ENCODE results near the gene RNASEH1. TPM values are rescaled to one million over a fixed set of nuclear protein-coding genes. Genes with fewer than 3 reads are reported as not detected.

Gene RNASEH1
- total RNA-seq, 3 donors from 2014 or later (not counting 1 experiment from before 2014, with no cell fraction given) = 25.6 to 30.6 (median 26.3) TPM

- 86% methylated on average over 4 of the region's 4 CpGs for WGBS (ENCODE audit: insufficient coverage)
- Histone ChIP-seq H3K9me3 (ENCODE audit: control insufficient read depth, insufficient read depth, low read length) (no peaks in the 10 kb centered on the region), H3K27me3 (ENCODE audit: control insufficient read depth, insufficient read depth, low read length) (no peaks in the 10 kb centered on the region), H3K36me3 (ENCODE audit: control insufficient read depth, insufficient read depth, low read length) (no peaks in the 10 kb centered on the region), H3K4me1 (ENCODE audit: control insufficient read depth, insufficient read depth, low read length) (peaks cover 9% of the 10 kb centered on the region), H3K27ac (ENCODE audit: low read length) (no peak overlapping the region), H3K4me3 (ENCODE audit: low read length) (no peak overlapping the region)
- Mint-ChIP-seq H3K27me3 (ENCODE audit: low read depth in 2 of 2) (no peaks in the 10 kb centered on the region), H3K9me3 (no peaks in the 10 kb centered on the region), H3K4me1 (peaks cover 25 to 28% of the 10 kb centered on the region in 2 donors), H3K36me3 (no peaks in the 10 kb centered on the region), H3K27ac (no peak overlapping the region), H3K4me3 (no peak overlapping the region)
- TF ChIP-seq, protein P1, sequence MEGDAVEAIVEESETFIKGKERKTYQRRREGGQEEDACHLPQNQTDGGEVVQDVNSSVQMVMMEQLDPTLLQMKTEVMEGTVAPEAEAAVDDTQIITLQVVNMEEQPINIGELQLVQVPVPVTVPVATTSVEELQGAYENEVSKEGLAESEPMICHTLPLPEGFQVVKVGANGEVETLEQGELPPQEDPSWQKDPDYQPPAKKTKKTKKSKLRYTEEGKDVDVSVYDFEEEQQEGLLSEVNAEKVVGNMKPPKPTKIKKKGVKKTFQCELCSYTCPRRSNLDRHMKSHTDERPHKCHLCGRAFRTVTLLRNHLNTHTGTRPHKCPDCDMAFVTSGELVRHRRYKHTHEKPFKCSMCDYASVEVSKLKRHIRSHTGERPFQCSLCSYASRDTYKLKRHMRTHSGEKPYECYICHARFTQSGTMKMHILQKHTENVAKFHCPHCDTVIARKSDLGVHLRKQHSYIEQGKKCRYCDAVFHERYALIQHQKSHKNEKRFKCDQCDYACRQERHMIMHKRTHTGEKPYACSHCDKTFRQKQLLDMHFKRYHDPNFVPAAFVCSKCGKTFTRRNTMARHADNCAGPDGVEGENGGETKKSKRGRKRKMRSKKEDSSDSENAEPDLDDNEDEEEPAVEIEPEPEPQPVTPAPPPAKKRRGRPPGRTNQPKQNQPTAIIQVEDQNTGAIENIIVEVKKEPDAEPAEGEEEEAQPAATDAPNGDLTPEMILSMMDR (IDR thresholded peaks at IDR 0.05) = no peak
- DNase-seq (no peak), ATAC-seq (no peak)
- intact Hi-C loops (cut with micrococcal nuclease) = no loop called here
Measured at GRCh38 chr2:3523551-3524041, 34.5 kb downstream of the RNASEH1 start.

- TF ChIP-seq, protein P1 (IDR thresholded peaks at IDR 0.05) = no peak
- Histone ChIP-seq H3K36me3 (ENCODE audit: control insufficient read depth, insufficient read depth, low read length) (no peaks in the 10 kb centered on the region), H3K4me1 (ENCODE audit: control insufficient read depth, insufficient read depth, low read length) (peaks cover 12% of the 10 kb centered on the region), H3K9me3 (ENCODE audit: control insufficient read depth, insufficient read depth, low read length) (no peaks in the 10 kb centered on the region), H3K27me3 (ENCODE audit: control insufficient read depth, insufficient read depth, low read length) (no peaks in the 10 kb centered on the region), H3K27ac (ENCODE audit: low read length) (no peak overlapping the region), H3K4me3 (ENCODE audit: low read length) (no peak overlapping the region)
- DNase-seq (no peak), ATAC-seq (no peak)
- Mint-ChIP-seq H3K36me3 (no peaks in the 10 kb centered on the region), H3K4me1 (peaks cover 25 to 32% of the 10 kb centered on the region in 2 donors), H3K4me3 (no peak overlapping the region), H3K27ac (no peak overlapping the region), H3K27me3 (ENCODE audit: low read depth in 2 of 2) (no peaks in the 10 kb centered on the region), H3K9me3 (no peaks in the 10 kb centered on the region)
- intact Hi-C loops (cut with micrococcal nuclease) = no loop called here
- 91% methylated on average over 13 of the region's 13 CpGs for WGBS (ENCODE audit: insufficient coverage)
Measured at GRCh38 chr2:3522961-3523421, 35.1 kb downstream of the RNASEH1 start.

DNA sequence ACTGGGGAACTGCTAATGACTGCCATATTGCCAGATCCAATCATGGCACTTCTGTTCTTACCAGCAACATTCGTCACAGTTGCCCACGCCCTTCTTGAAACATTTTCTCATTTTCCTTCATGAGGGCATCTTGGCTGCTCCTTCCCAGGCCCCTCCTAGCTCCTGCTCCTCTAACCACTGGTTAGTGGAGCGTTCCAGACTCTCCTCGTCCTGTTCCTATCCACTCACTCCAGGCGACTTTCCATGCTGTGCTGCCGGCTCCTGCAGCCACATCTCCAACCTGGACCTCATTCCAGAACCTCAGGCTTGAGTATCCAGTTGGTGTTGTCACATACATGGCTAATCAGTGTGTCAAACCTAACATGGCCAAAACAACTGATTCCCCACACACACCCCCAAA lies 37.5 kb downstream of the RNASEH1 start:
- H3K4me1 Mint-ChIP-seq = peaks cover 25 to 33% of the 10 kb centered on the region in 2 donors
- peaks cover 0 to 2% of the 10 kb centered on the region in 2 donors for H3K9me3 Mint-ChIP-seq
- H3K27ac Mint-ChIP-seq = peak overlapping the region; percentile 56 to 95
- H3K36me3 Mint-ChIP-seq = peaks cover 4% of the 10 kb centered on the region
- TF ChIP-seq, protein P1 (IDR thresholded peaks at IDR 0.05) = no peak
- Histone ChIP-seq H3K4me1 (ENCODE audit: control insufficient read depth, insufficient read depth, low read length) (peaks cover 13% of the 10 kb centered on the region), H3K9me3 (ENCODE audit: control insufficient read depth, insufficient read depth, low read length) (no peaks in the 10 kb centered on the region), H3K27ac (ENCODE audit: low read length) (no peak overlapping the region), H3K36me3 (ENCODE audit: control insufficient read depth, insufficient read depth, low read length) (no peaks in the 10 kb centered on the region), H3K4me3 (ENCODE audit: low read length) (no peak overlapping the region), H3K27me3 (ENCODE audit: control insufficient read depth, insufficient read depth, low read length) (no peaks in the 10 kb centered on the region)
- intact Hi-C loops (cut with micrococcal nuclease) = no loop called here
- DNase-seq (no peak), ATAC-seq (no peak)
- peak overlapping the region; percentile 92 for H3K4me3 Mint-ChIP-seq
- no peaks in the 10 kb centered on the region for H3K27me3 Mint-ChIP-seq (ENCODE audit: low read depth in 2 of 2)
- 96% methylated on average over 6 of the region's 6 CpGs for WGBS (ENCODE audit: insufficient coverage)

Data from natural killer cell (primary cell).